Activated naive CD8-positive, alpha-beta T cell treated with anti-CD3 and anti-CD28 coated beads for 36 hours (primary cell): ENCODE data around the gene HCFC1R1. TPM values are rescaled to one million over a fixed set of nuclear protein-coding genes. Genes with fewer than 3 reads are reported as not detected.

Source experiments
- DNase-seq: peaks from one replicate; pipeline ENCODE4 v3.0.0; 2021
- H3K27ac Mint-ChIP-seq: one replicate; pipeline ENCODE4 v1.8.0; 2022; ENCODE audit warnings: mild to moderate bottlenecking, moderate library complexity, mixed read lengths
- H3K27me3 Mint-ChIP-seq: one replicate; pipeline ENCODE4 v1.8.0; 2022; ENCODE audit warnings: mild to moderate bottlenecking, mixed read lengths
- H3K36me3 Mint-ChIP-seq: one replicate; pipeline ENCODE4 v1.8.0; 2021; ENCODE audit warnings: mild to moderate bottlenecking, mixed read lengths
- H3K4me1 Mint-ChIP-seq: one replicate; pipeline ENCODE4 v1.8.0; 2021; ENCODE audit warnings: mixed read lengths
- H3K4me3 Mint-ChIP-seq: one replicate; pipeline ENCODE4 v1.8.0; 2022; ENCODE audit warnings: mild to moderate bottlenecking, moderate library complexity, mixed read lengths
- H3K9me3 Mint-ChIP-seq: one replicate; pipeline ENCODE4 v1.8.0; 2022; ENCODE audit warnings: mixed read lengths
- total RNA-seq, 2 experiments: library from RNA; stranded (reverse); gene quantifications; one replicate each; pipeline ENCODE4 v1.2.3, GENCODE V29; 2021

HCFC1R1 gene
- total RNA-seq, 2 experiments from 2014 or later: 23.4 to 23.7 TPM

DNA sequence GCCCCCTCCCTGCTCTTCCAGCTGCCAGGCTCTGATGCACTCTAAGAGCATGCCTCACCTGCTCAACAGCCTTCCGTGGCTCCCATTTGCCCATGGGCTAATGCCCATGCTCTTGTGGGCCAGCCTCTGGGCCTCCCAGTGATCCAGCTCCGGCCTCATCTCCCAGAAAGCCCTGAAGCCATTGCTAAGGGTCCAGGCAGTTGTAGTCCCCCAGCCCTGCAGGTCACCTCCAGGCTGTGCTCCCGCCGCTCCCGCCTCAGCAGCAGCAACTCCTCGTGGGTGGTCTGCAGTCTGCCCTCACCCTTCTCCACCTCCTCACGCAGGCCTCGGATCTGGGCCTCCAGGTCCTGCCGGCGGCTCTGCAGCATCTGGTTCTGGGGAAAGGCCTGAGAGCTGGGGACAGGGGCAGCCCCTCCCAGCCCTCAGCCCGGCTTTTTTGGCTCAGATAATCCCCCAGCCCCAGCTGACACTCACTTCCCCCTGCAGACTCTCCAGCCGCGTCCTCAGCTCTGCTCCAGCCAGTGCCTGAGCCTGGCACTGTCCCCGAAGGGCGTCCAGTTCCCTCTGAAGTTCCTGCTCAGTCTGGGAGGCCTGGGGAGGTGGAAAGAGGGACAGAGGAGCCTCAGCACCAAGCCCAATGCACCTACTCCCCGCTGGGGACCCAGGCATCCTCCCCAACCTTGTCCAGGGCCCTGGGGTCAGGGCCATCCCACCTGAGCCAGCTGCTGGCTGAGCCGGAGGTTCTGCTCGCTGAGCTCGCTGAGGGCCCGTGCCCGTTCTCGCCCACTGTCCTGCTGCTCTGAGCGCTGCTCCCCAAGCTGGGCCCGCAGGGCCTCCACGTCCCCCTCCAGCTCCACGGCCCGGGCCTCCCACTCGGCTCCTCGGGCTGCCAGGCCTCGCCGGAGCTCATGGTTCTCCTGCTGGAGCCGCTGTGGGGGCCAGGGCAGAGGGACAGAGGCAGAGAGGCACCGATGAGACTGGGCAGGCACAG lies 6.8 kb upstream of the HCFC1R1 start:
- Mint-ChIP-seq H3K4me3 (peak overlapping the region; percentile 64), H3K27ac (no peak overlapping the region), H3K36me3 (peaks cover 6% of the 10 kb centered on the region), H3K27me3 (peaks cover 68% of the 10 kb centered on the region), H3K4me1 (peaks cover 17% of the 10 kb centered on the region), H3K9me3 (no peaks in the 10 kb centered on the region)
- no peak for DNase-seq

GRCh38 chr16:3029491-3030221 lies 5.9 kb upstream of the HCFC1R1 start:
- H3K27ac Mint-ChIP-seq: no peak overlapping the region
- peak; percentile 64 for DNase-seq
- peaks cover 59% of the 10 kb centered on the region for H3K27me3 Mint-ChIP-seq
- H3K36me3 Mint-ChIP-seq: peaks cover 6% of the 10 kb centered on the region
- H3K4me1 Mint-ChIP-seq: peaks cover 17% of the 10 kb centered on the region
- peak overlapping the region; percentile 67 for H3K4me3 Mint-ChIP-seq
- H3K9me3 Mint-ChIP-seq: no peaks in the 10 kb centered on the region

- Mint-ChIP-seq H3K27ac (no peak overlapping the region), H3K4me3 (peak overlapping the region; percentile 67), H3K4me1 (peaks cover 19% of the 10 kb centered on the region), H3K36me3 (peaks cover 8% of the 10 kb centered on the region), H3K27me3 (peaks cover 51% of the 10 kb centered on the region), H3K9me3 (no peaks in the 10 kb centered on the region)
- no peak for DNase-seq
These were observed 5.1 kb upstream of the HCFC1R1 start for GRCh38 chr16:3028716-3029319.

DNA sequence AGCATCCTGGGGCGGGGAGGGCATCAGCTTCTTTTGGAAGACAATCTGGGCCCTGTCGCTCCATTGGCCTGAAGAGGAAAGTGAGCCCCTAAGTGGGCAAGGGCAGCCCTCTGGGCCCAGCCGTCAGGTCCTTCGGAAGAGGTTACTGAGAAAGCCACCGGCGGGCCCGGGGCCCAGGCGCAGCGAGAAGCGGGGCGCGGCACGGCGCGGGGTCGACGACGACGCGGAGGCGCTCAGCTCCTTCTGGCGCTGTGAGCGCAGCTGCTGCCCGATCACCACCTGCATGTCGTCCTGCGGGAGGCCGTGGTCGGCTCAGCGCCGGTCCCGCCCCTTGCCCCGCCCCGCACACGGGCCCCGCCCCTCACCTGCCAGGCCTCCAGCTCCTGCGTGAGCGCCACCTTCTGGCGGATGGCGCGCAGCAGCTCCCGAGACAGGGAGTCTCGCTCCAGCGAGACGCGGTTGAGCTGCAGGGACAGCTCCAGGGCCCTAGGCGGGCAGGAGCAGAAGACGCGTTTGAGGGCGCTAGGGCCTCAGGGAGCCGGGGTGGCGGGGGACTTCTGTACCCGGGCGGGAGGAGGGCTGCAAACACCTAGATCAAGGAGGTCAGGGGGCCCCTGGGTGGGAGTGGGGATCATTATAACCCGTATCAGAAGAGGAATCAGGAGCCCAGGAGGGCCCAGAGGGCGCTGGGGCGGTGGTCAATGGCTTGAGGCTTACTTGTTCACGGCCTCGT lies 4.4 kb upstream of the HCFC1R1 start:
- Mint-ChIP-seq H3K27me3 (peaks cover 44% of the 10 kb centered on the region), H3K36me3 (peaks cover 8% of the 10 kb centered on the region), H3K9me3 (no peaks in the 10 kb centered on the region), H3K27ac (no peak overlapping the region), H3K4me1 (peaks cover 25% of the 10 kb centered on the region), H3K4me3 (peak overlapping the region; percentile 67)
- DNase-seq: peak; percentile 87

- Mint-ChIP-seq H3K27me3 (peaks cover 37% of the 10 kb centered on the region), H3K4me1 (peaks cover 29% of the 10 kb centered on the region), H3K27ac (no peak overlapping the region), H3K36me3 (peaks cover 8% of the 10 kb centered on the region), H3K9me3 (no peaks in the 10 kb centered on the region), H3K4me3 (no peak overlapping the region)
- no peak for DNase-seq
These were observed 3.7 kb upstream of the HCFC1R1 start for GRCh38 chr16:3027489-3027795.

- H3K9me3 Mint-ChIP-seq: no peaks in the 10 kb centered on the region
- DNase-seq: no peak
- H3K27me3 Mint-ChIP-seq: peaks cover 33% of the 10 kb centered on the region
- peaks cover 33% of the 10 kb centered on the region for H3K4me1 Mint-ChIP-seq
- H3K36me3 Mint-ChIP-seq: peaks cover 8% of the 10 kb centered on the region
- no peak overlapping the region for H3K4me3 Mint-ChIP-seq
- H3K27ac Mint-ChIP-seq: no peak overlapping the region
These were observed 3.1 kb upstream of the HCFC1R1 start for GRCh38 chr16:3026609-3027488.

- Mint-ChIP-seq H3K4me1 (peaks cover 40% of the 10 kb centered on the region), H3K27ac (no peak overlapping the region), H3K4me3 (no peak overlapping the region), H3K27me3 (peaks cover 26% of the 10 kb centered on the region), H3K36me3 (peaks cover 8% of the 10 kb centered on the region), H3K9me3 (no peaks in the 10 kb centered on the region)
- no peak for DNase-seq
These were observed 2.2 kb upstream of the HCFC1R1 start for GRCh38 chr16:3026003-3026378.

GRCh38 chr16:3025032-3026002 lies 1.6 kb upstream of the HCFC1R1 start:
- peaks cover 8% of the 10 kb centered on the region for H3K36me3 Mint-ChIP-seq
- DNase-seq: no peak
- no peaks in the 10 kb centered on the region for H3K9me3 Mint-ChIP-seq
- H3K4me1 Mint-ChIP-seq: peaks cover 44% of the 10 kb centered on the region
- peaks cover 20% of the 10 kb centered on the region for H3K27me3 Mint-ChIP-seq
- peak overlapping the region; percentile 16 for H3K4me3 Mint-ChIP-seq
- no peak overlapping the region for H3K27ac Mint-ChIP-seq

DNA sequence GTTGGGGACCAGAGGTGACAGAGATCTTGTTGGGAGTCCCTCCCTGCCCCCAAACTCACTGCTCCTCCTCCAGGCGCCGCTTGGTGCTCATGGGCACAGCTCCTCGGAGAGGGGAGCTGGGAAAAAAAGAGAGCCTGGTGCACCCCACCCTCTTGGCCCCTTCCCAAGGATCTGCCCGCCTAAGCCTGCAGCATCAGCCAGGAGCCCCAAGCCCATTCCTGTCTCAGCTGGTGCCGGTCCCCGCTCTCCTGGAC lies 400 bp downstream of the HCFC1R1 start:
- Mint-ChIP-seq H3K4me1 (peaks cover 40% of the 10 kb centered on the region), H3K36me3 (peaks cover 8% of the 10 kb centered on the region), H3K9me3 (no peaks in the 10 kb centered on the region), H3K4me3 (peak overlapping the region; percentile 95), H3K27me3 (peaks cover 11% of the 10 kb centered on the region), H3K27ac (peak overlapping the region; percentile 98)
- no peak for DNase-seq

DNA sequence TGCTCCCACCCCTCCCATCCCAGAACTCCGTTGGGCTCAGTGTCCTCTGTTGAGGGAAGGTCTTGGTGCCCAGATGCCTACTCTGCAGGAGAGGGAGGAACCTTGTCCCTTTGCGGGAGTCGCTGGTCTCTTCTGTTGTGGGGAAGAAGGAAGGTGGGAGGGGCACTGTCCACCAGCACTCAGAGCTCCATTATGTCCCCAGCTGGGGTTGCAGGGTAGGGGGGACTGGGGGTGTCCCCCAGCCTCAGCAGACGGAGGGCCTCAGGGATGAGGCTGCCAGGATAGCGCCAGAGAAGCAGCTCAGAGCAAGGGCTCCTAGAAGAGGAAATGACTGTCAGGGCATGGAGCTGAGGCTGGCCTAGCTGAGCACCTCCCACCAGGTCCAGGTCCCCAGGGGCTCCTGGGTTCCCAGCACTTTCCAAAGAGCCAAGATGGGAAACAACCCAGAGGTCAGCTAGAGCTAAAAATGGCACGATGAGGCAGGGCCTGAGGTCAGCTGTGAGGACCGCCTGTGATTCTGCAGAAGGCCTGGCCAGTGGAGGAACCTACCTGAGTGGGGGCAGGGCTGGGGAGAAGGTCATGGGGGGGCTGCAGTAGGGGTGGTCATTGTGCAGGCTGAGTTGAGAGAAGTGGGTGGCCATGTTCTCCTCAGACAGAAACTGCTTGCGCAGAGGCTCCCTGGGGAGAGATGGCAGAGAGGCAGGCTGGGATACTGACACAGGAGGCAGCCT lies 893 bp downstream of the HCFC1R1 start:
- DNase-seq: peak; percentile 38
- Mint-ChIP-seq H3K4me1 (peaks cover 40% of the 10 kb centered on the region), H3K36me3 (peaks cover 8% of the 10 kb centered on the region), H3K4me3 (peak overlapping the region; percentile 95), H3K27ac (peak overlapping the region; percentile 98), H3K9me3 (no peaks in the 10 kb centered on the region), H3K27me3 (peaks cover 12% of the 10 kb centered on the region)

DNA sequence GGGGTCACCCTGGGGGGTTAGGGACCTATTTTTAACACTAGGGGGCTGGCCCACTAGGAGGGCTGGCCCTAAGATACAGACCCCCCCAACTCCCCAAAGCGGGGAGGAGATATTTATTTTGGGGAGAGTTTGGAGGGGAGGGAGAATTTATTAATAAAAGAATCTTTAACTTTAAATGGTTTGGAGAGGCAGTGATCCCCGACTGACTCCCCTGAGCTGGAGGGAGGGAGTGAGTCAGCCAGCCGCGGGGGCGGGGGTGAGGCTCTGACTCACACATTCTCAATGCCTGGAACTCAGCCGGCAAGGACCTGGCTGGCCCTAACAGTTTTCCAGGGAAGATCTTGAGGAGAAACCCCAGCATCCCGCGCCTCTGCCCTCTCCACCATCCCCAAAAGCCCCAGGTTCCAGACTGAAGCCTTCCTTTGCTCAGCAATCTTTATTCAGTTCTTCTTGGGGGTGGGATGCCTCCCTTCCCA lies 1.5 kb downstream of the HCFC1R1 start:
- peaks cover 12% of the 10 kb centered on the region for H3K27me3 Mint-ChIP-seq
- DNase-seq: peak; percentile 89
- H3K27ac Mint-ChIP-seq: peak overlapping the region; percentile 98
- H3K4me1 Mint-ChIP-seq: peaks cover 40% of the 10 kb centered on the region
- no peaks in the 10 kb centered on the region for H3K9me3 Mint-ChIP-seq
- peak overlapping the region; percentile 95 for H3K4me3 Mint-ChIP-seq
- peaks cover 8% of the 10 kb centered on the region for H3K36me3 Mint-ChIP-seq

- Mint-ChIP-seq H3K9me3 (no peaks in the 10 kb centered on the region), H3K27me3 (peaks cover 12% of the 10 kb centered on the region), H3K4me3 (peak overlapping the region; percentile 95), H3K36me3 (peaks cover 6% of the 10 kb centered on the region), H3K27ac (peak overlapping the region; percentile 98), H3K4me1 (peaks cover 40% of the 10 kb centered on the region)
- peak; percentile 85 for DNase-seq
These were observed 2.1 kb downstream of the HCFC1R1 start for GRCh38 chr16:3021449-3022207.
